M059J (cell line): ENCODE results near the gene NRAP. TPM values are rescaled to one million over a fixed set of nuclear protein-coding genes. Genes with fewer than 3 reads are reported as not detected.

ENCODE experiments used
- total RNA-seq: library from RNA; depleted of rRNA; stranded (reverse); fragments of >200 nt; shearing (Covaris generic); gene quantifications from 2 replicates; pipeline ENCODE4 v1.2.3, GENCODE V29; 2014; rRNA removed

Gene NRAP
- total RNA-seq, 1 experiment from 2014 or later: not detected

Other genes with a start within 250 kb of the NRAP start
- not detected in 2 replicates for gene HABP2, start 111.0 kb downstream of the NRAP start, total RNA-seq
- 53.8 and 61.0 TPM in 2 replicates for gene CASP7, start 15.9 kb upstream of the NRAP start, total RNA-seq
- 1.0 and 1.1 TPM in 2 replicates for gene PLEKHS1, start 87.6 kb upstream of the NRAP start, total RNA-seq
- gene DCLRE1A, start 190.0 kb upstream of the NRAP start, total RNA-seq: 6.9 and 10.4 TPM in 2 replicates
- 9.3 and 11.0 TPM in 2 replicates for gene NHLRC2, start 190.6 kb upstream of the NRAP start, total RNA-seq